ENCODE data around the gene LAP3. TPM values are rescaled to one million over a fixed set of nuclear protein-coding genes. Genes with fewer than 3 reads are reported as not detected.

LAP3 gene
- total and polyA plus RNA-seq, 9 donors = 45.2 to 57.5 (median 47.7) TPM

DNA sequence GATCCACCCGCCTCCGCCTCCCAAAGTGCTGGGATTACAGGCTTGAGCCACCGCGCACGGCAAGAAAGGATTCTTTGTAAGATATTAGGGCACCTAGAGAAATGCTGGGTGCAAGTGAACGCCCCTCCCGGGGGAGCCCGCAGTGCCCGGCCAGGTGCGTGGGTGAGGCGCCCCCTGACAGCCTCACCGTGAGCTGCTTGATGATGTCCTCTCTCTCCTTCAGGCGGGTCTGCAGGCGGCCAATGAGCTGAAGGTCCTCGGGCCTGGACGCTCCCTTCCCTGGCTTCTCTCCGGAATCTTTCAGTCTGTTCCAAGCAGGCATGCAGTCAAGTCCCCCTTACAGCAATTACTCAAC lies 59.3 kb downstream of the LAP3 start:
- Histone ChIP-seq H3K36me3 (ENCODE audit: control insufficient read depth, insufficient read depth, low read length) (peaks cover 34% of the 10 kb centered on the region), H3K4me3 (ENCODE audit: low read length) (no peak overlapping the region), H3K27me3 (ENCODE audit: control insufficient read depth, insufficient read depth, low read length) (no peaks in the 10 kb centered on the region), H3K27ac (ENCODE audit: low read length) (no peak overlapping the region), H3K9me3 (replicated peaks; ENCODE audit: control insufficient read depth, low read depth, low read length) (no peaks in the 10 kb centered on the region), H3K4me1 (ENCODE audit: control insufficient read depth, insufficient read depth, low read length) (no peaks in the 10 kb centered on the region)
- 86% methylated on average over 16 of the region's 17 CpGs for WGBS (ENCODE audit: insufficient coverage)
- no peak for DNase-seq

DNA sequence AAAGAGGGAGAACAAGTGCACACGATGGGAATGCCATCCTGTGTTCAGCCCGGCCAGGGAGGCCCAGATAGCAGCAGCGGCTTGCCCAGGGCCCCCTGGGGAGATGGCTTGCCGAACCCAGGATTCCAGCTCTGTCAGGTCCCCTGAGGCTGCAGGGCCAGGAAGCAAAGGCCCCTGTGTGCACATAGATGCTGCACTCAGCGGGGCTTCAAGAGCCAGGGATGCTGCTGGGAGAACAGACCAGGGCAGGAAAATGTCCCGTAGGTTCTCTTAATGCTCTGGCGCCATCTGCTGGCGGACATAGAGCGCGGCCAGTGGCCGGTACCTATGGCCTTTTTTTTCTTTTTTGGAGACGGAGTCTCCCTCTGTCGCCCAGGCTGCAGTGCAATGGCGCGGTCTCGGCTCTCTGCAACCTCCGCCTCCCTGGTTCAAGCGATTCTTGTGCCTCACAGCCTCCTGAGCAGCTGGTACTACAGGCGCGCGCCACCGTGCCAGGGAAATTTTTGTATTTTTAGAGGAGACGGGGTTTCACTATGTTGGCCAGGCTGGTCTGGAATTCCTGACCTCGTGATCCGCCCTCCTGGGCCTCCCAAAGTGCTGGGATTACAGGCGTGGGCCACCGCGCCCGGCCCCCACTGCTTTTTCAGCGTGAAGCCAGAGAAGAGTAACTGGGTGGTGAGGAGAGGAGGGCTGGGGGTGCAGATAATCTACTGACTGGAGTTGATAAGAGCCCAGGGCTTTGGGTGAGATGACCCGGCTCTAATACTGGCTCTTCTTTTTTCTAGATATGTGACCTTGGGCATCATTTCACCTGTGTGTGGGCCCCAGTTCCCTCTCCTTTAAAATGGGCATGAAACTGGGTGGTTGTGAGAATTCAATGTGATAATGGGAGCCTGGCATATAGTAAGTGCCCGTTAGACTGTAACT lies 60.0 kb downstream of the LAP3 start:
- H3K27ac ChIP-seq (ENCODE audit: low read length) = no peak overlapping the region
- DNase-seq = peak; percentile 78
- 49% methylated on average over 21 of the region's 32 CpGs for WGBS (ENCODE audit: insufficient coverage)
- H3K9me3 ChIP-seq (replicated peaks; ENCODE audit: control insufficient read depth, low read depth, low read length) = no peaks in the 10 kb centered on the region
- H3K36me3 ChIP-seq (ENCODE audit: control insufficient read depth, insufficient read depth, low read length) = peaks cover 31% of the 10 kb centered on the region
- no peaks in the 10 kb centered on the region for H3K4me1 ChIP-seq (ENCODE audit: control insufficient read depth, insufficient read depth, low read length)
- H3K27me3 ChIP-seq (ENCODE audit: control insufficient read depth, insufficient read depth, low read length) = no peaks in the 10 kb centered on the region
- H3K4me3 ChIP-seq (ENCODE audit: low read length) = no peak overlapping the region

DNA sequence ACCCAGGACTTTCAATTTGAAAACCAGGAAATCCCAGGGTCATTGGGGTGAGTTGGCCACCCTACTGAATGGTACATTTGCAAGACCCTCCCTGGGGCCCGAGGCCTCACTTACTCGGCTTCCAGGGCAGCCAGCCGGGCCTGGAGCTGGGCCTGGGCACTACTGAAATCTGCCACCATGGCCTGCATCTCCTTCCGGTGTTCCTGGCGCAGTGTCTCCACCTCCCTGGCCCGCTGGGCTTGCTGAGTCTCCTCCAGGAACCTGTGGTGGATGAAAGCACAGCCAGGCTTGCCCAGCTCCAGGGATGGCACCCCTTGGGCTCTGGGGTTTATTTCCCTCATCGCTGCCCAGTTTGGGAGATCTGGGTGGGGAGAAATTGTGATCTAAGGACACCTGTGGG lies 62.1 kb downstream of the LAP3 start:
- Histone ChIP-seq H3K4me1 (ENCODE audit: control insufficient read depth, insufficient read depth, low read length) (no peaks in the 10 kb centered on the region), H3K27ac (ENCODE audit: low read length) (no peak overlapping the region), H3K4me3 (ENCODE audit: low read length) (no peak overlapping the region), H3K36me3 (ENCODE audit: control insufficient read depth, insufficient read depth, low read length) (peaks cover 15% of the 10 kb centered on the region), H3K9me3 (replicated peaks; ENCODE audit: control insufficient read depth, low read depth, low read length) (peaks cover 14% of the 10 kb centered on the region), H3K27me3 (ENCODE audit: control insufficient read depth, insufficient read depth, low read length) (no peaks in the 10 kb centered on the region)
- WGBS (ENCODE audit: insufficient coverage) = 86% methylated on average over 6 of the region's 7 CpGs
- no peak for DNase-seq

DNA sequence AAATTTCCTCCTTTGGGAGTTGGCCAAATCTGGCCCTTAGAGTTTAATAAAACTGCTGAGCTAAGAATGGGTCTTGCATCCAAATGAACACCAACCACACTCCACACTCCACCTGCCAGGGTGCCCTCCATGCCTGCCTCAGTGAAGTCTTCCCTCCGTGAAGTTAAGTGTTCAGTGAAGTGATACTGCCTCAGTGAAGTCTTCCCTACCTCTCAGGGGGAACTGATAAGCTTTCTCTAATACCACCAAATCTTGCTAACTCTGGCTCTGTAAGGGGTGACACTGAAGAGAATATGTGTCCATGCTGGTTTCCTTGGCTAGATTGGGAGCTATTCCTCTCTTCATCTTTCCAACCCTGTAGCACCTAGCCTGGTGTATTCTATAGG lies 65.4 kb downstream of the LAP3 start:
- H3K27ac ChIP-seq (ENCODE audit: low read length) = no peak overlapping the region
- H3K4me3 ChIP-seq (ENCODE audit: low read length) = no peak overlapping the region
- H3K4me1 ChIP-seq (ENCODE audit: control insufficient read depth, insufficient read depth, low read length) = no peaks in the 10 kb centered on the region
- H3K36me3 ChIP-seq (ENCODE audit: control insufficient read depth, insufficient read depth, low read length) = peaks cover 4% of the 10 kb centered on the region
- DNase-seq = no peak
- H3K27me3 ChIP-seq (ENCODE audit: control insufficient read depth, insufficient read depth, low read length) = no peaks in the 10 kb centered on the region
- peaks cover 17% of the 10 kb centered on the region for H3K9me3 ChIP-seq (replicated peaks; ENCODE audit: control insufficient read depth, low read depth, low read length)
- WGBS (ENCODE audit: insufficient coverage) = no CpG with 5 or more reads among the region's 1 CpG

DNA sequence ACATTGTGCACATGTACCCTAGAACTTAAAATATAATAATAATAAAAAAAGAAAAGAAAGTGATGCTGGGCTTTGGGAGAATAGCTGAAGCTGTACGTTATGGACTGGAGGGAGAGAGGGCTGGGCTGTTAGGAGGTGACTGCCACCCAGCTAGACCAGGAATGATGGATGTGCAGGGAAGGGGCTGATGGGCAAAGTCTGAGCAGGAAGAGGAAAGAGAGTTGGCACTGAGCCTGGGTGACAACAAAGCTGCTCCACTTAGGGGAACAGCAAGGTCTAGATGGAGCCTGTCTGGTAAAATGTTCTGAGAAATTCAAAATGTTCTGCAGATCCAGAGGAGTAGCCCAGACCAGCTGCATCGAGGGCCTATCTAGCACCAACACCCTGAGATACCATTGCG lies 69.7 kb downstream of the LAP3 start:
- Histone ChIP-seq H3K9me3 (replicated peaks; ENCODE audit: control insufficient read depth, low read depth, low read length) (peaks cover 17% of the 10 kb centered on the region), H3K36me3 (ENCODE audit: control insufficient read depth, insufficient read depth, low read length) (peaks cover 4% of the 10 kb centered on the region), H3K4me1 (ENCODE audit: control insufficient read depth, insufficient read depth, low read length) (no peaks in the 10 kb centered on the region), H3K27me3 (ENCODE audit: control insufficient read depth, insufficient read depth, low read length) (no peaks in the 10 kb centered on the region), H3K4me3 (ENCODE audit: low read length) (no peak overlapping the region), H3K27ac (ENCODE audit: low read length) (no peak overlapping the region)
- 67% methylated on average over 1 of the region's 3 CpGs for WGBS (ENCODE audit: insufficient coverage)
- DNase-seq = no peak

DNA sequence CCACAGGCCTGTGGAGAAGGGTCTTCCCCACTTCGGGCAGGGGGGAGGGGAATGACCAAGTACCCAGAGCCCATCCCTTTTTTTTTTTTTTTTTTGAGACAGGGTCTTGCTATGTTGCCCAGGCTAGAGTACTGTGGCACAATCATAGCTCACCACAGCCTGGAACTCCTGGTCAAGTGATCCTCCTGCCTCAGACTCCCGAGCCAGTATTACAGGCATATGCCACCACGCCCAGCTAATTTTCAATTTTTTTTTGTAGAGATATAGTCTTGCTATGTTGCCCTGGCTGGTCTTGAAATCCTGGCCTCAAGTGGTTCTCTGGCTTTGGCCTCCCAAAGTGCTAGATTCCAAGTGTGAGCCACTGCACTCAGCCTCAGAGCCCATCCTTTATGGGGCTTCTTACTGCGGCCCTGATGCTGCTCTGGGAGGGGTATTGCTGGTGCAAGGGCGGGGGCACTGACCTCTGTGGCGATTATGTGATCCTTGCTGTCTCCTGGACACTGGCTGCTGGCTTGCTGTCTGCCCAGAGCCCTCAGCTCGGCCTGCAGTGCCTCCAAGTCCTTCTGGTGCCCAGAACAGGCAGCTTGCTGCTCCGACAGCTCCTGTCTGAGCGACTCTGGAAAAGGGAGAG lies 70.3 kb downstream of the LAP3 start:
- H3K27ac ChIP-seq (ENCODE audit: low read length) = no peak overlapping the region
- H3K9me3 ChIP-seq (replicated peaks; ENCODE audit: control insufficient read depth, low read depth, low read length) = peaks cover 16% of the 10 kb centered on the region
- H3K4me3 ChIP-seq (ENCODE audit: low read length) = no peak overlapping the region
- H3K4me1 ChIP-seq (ENCODE audit: control insufficient read depth, insufficient read depth, low read length) = no peaks in the 10 kb centered on the region
- peaks cover 3% of the 10 kb centered on the region for H3K36me3 ChIP-seq (ENCODE audit: control insufficient read depth, insufficient read depth, low read length)
- no peaks in the 10 kb centered on the region for H3K27me3 ChIP-seq (ENCODE audit: control insufficient read depth, insufficient read depth, low read length)
- DNase-seq = no peak
- WGBS (ENCODE audit: insufficient coverage) = 75% methylated on average over 6 of the region's 9 CpGs

DNA sequence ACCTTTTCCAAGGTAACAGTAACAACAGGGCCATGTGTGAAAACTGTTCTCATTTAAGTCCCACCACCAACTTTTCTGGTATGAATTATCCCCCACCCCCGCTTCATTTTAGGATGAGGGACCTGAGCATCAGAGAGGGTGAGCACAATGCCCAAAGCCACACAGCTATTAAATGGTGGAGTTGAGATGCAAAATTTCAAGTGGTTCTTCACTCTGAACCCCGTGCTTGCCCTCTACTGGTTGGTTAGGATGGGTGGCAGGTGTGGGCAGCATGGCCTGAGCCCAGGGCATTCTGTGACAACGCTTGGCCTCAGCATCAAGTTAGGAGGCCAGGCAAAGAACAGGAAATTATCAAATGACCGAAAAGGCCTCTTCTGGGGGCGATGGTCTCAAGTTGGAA lies 70.9 kb downstream of the LAP3 start:
- H3K36me3 ChIP-seq (ENCODE audit: control insufficient read depth, insufficient read depth, low read length) = no peaks in the 10 kb centered on the region
- no peak overlapping the region for H3K4me3 ChIP-seq (ENCODE audit: low read length)
- DNase-seq = no peak
- WGBS (ENCODE audit: insufficient coverage) = 35% methylated on average over 3 of the region's 5 CpGs
- no peaks in the 10 kb centered on the region for H3K4me1 ChIP-seq (ENCODE audit: control insufficient read depth, insufficient read depth, low read length)
- H3K27me3 ChIP-seq (ENCODE audit: control insufficient read depth, insufficient read depth, low read length) = no peaks in the 10 kb centered on the region
- H3K27ac ChIP-seq (ENCODE audit: low read length) = no peak overlapping the region
- peaks cover 9% of the 10 kb centered on the region for H3K9me3 ChIP-seq (replicated peaks; ENCODE audit: control insufficient read depth, low read depth, low read length)

DNA sequence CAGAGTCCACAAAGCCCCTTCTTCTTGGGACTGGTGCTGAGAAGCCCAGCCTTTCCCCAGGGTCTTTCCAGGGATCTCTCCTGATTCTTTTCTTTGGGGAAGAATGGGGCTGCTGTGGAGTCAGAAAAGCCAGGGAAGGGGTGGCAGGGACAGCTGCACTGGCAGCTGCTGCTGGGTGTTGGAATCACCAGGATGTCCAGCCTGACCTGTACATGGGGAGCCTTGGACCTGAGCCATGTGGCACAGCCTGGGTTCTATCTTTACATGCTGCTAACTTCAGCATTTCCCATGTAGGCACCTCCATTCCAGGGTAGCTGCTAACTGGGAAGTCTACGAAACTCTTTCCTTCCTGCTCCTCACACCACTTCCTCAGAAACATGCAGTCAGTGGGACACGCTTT lies 73.4 kb downstream of the LAP3 start:
- H3K27ac ChIP-seq (ENCODE audit: low read length) = no peak overlapping the region
- H3K4me3 ChIP-seq (ENCODE audit: low read length) = no peak overlapping the region
- H3K36me3 ChIP-seq (ENCODE audit: control insufficient read depth, insufficient read depth, low read length) = no peaks in the 10 kb centered on the region
- H3K4me1 ChIP-seq (ENCODE audit: control insufficient read depth, insufficient read depth, low read length) = no peaks in the 10 kb centered on the region
- peaks cover 2% of the 10 kb centered on the region for H3K9me3 ChIP-seq (replicated peaks; ENCODE audit: control insufficient read depth, low read depth, low read length)
- DNase-seq = peak; percentile 32
- 63% methylated on average over 1 of the region's 2 CpGs for WGBS (ENCODE audit: insufficient coverage)
- no peaks in the 10 kb centered on the region for H3K27me3 ChIP-seq (ENCODE audit: control insufficient read depth, insufficient read depth, low read length)

DNA sequence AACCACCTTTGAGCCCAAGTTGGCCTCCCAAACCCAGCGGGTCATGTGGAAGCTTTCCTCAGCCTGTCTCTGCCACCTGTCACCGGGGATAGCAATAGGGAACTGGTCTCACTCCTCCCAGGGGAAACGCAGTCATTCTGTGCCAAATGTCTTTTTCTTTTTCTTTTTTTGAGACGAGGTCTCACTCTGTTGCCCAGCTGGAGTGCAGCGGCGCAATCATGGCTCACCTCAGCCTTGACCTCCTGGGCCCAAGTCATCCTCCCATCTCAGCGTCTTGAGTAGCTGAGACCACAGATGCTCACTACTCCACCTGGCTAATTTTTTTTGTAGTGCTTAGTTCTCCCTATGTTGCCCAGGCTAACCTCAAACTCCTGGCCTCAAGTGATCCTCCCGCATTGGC lies 77.7 kb downstream of the LAP3 start:
- no peak for DNase-seq
- Histone ChIP-seq H3K4me3 (ENCODE audit: low read length) (no peak overlapping the region), H3K36me3 (ENCODE audit: control insufficient read depth, insufficient read depth, low read length) (no peaks in the 10 kb centered on the region), H3K27me3 (ENCODE audit: control insufficient read depth, insufficient read depth, low read length) (peaks cover 2% of the 10 kb centered on the region), H3K9me3 (replicated peaks; ENCODE audit: control insufficient read depth, low read depth, low read length) (no peaks in the 10 kb centered on the region), H3K4me1 (ENCODE audit: control insufficient read depth, insufficient read depth, low read length) (no peaks in the 10 kb centered on the region), H3K27ac (ENCODE audit: low read length) (no peak overlapping the region)
- 85% methylated on average over 8 of the region's 8 CpGs for WGBS (ENCODE audit: insufficient coverage)

DNA sequence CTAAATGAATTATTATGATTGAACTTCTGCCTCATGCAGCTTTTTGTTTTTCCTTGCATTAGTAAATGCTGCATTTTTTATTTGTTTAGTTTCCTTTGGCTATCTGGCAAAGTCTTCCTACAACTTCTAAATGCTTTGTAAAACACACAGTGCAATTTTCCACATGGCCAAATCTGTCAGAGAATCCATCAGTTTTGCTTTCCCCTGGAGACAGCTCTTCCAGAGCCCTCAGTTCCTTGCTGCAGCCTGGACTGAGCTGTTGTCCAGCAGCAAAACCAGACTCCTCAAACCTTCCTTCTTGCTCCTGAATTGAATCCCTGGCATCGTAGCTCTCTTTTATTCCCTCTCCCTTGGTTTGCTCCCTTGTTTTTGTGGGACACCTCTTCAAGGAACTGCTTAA lies 80.1 kb downstream of the LAP3 start:
- Histone ChIP-seq H3K9me3 (replicated peaks; ENCODE audit: control insufficient read depth, low read depth, low read length) (no peaks in the 10 kb centered on the region), H3K36me3 (ENCODE audit: control insufficient read depth, insufficient read depth, low read length) (no peaks in the 10 kb centered on the region), H3K27me3 (ENCODE audit: control insufficient read depth, insufficient read depth, low read length) (peaks cover 2% of the 10 kb centered on the region), H3K27ac (ENCODE audit: low read length) (no peak overlapping the region), H3K4me1 (ENCODE audit: control insufficient read depth, insufficient read depth, low read length) (no peaks in the 10 kb centered on the region), H3K4me3 (ENCODE audit: low read length) (no peak overlapping the region)
- WGBS (ENCODE audit: insufficient coverage) = no CpG with 5 or more reads among the region's 1 CpG
- no peak for DNase-seq
